ENCODE data around the gene TNFSF11. TPM values are rescaled to one million over a fixed set of nuclear protein-coding genes. Genes with fewer than 3 reads are reported as not detected.

TNFSF11 gene
- total RNA-seq, 1 donor from 2014 or later: not detected

GRCh38 chr13:42625611-42626010 lies 51.7 kb downstream of the TNFSF11 start:
- peaks cover 6% of the 10 kb centered on the region for H3K4me1 Mint-ChIP-seq (ENCODE audit: low read depth)
- no peak for TF ChIP-seq CTCF (IDR thresholded peaks at IDR 0.05; ENCODE audit: unreplicated experiment)
- H3K9me3 Mint-ChIP-seq (ENCODE audit: low read depth): no peaks in the 10 kb centered on the region
- H3K4me3 Mint-ChIP-seq (ENCODE audit: low read depth): no peak overlapping the region
- H3K36me3 Mint-ChIP-seq (ENCODE audit: insufficient read depth): no peaks in the 10 kb centered on the region
- no peak for DNase-seq (ENCODE audit: low spot score, unreplicated experiment)
- no peak overlapping the region for H3K27ac Mint-ChIP-seq
- H3K27me3 Mint-ChIP-seq: peaks cover 10% of the 10 kb centered on the region

- no peak for DNase-seq (ENCODE audit: low spot score, unreplicated experiment)
- H3K27ac Mint-ChIP-seq: no peak overlapping the region
- no peak overlapping the region for H3K4me3 Mint-ChIP-seq (ENCODE audit: low read depth)
- TF ChIP-seq CTCF (IDR thresholded peaks at IDR 0.05; ENCODE audit: unreplicated experiment): no peak
- peaks cover 4% of the 10 kb centered on the region for H3K4me1 Mint-ChIP-seq (ENCODE audit: low read depth)
- H3K9me3 Mint-ChIP-seq (ENCODE audit: low read depth): no peaks in the 10 kb centered on the region
- H3K27me3 Mint-ChIP-seq: peaks cover 10% of the 10 kb centered on the region
- no peaks in the 10 kb centered on the region for H3K36me3 Mint-ChIP-seq (ENCODE audit: insufficient read depth)
Observed at GRCh38 chr13:42626176-42626860, 52.4 kb downstream of the TNFSF11 start.

- H3K4me3 Mint-ChIP-seq (ENCODE audit: low read depth): no peak overlapping the region
- no peak for TF ChIP-seq CTCF (IDR thresholded peaks at IDR 0.05; ENCODE audit: unreplicated experiment)
- no peaks in the 10 kb centered on the region for H3K36me3 Mint-ChIP-seq (ENCODE audit: insufficient read depth)
- peaks cover 14% of the 10 kb centered on the region for H3K27me3 Mint-ChIP-seq
- no peaks in the 10 kb centered on the region for H3K9me3 Mint-ChIP-seq (ENCODE audit: low read depth)
- H3K4me1 Mint-ChIP-seq (ENCODE audit: low read depth): peaks cover 3% of the 10 kb centered on the region
- DNase-seq (ENCODE audit: low spot score, unreplicated experiment): no peak
- no peak overlapping the region for H3K27ac Mint-ChIP-seq
Observed at GRCh38 chr13:42628666-42629065, 54.7 kb downstream of the TNFSF11 start.

- Mint-ChIP-seq H3K27me3 (peaks cover 10% of the 10 kb centered on the region), H3K4me3 (ENCODE audit: low read depth) (no peak overlapping the region)
Observed at GRCh38 chr13:42631181-42631580, 57.2 kb downstream of the TNFSF11 start.

GRCh38 chr13:42633495-42633894 lies 59.5 kb downstream of the TNFSF11 start:
- no peaks in the 10 kb centered on the region for H3K36me3 Mint-ChIP-seq (ENCODE audit: insufficient read depth)
- no peak for TF ChIP-seq CTCF (IDR thresholded peaks at IDR 0.05; ENCODE audit: unreplicated experiment)
- H3K27ac Mint-ChIP-seq: no peak overlapping the region
- no peak for DNase-seq (ENCODE audit: low spot score, unreplicated experiment)
- no peaks in the 10 kb centered on the region for H3K9me3 Mint-ChIP-seq (ENCODE audit: low read depth)
- peaks cover 4% of the 10 kb centered on the region for H3K4me1 Mint-ChIP-seq (ENCODE audit: low read depth)
- H3K27me3 Mint-ChIP-seq: peaks cover 4% of the 10 kb centered on the region
- no peak overlapping the region for H3K4me3 Mint-ChIP-seq (ENCODE audit: low read depth)

More at GRCh38 chr13:42631181-42631580, 57.2 kb downstream of the TNFSF11 start:
- H3K27ac Mint-ChIP-seq: no peak overlapping the region
- H3K4me1 Mint-ChIP-seq (ENCODE audit: low read depth): peaks cover 4% of the 10 kb centered on the region
- TF ChIP-seq CTCF (IDR thresholded peaks at IDR 0.05; ENCODE audit: unreplicated experiment): no peak
- H3K36me3 Mint-ChIP-seq (ENCODE audit: insufficient read depth): no peaks in the 10 kb centered on the region
- H3K9me3 Mint-ChIP-seq (ENCODE audit: low read depth): no peaks in the 10 kb centered on the region
- DNase-seq (ENCODE audit: low spot score, unreplicated experiment): no peak

Measured in progenitor cell of endocrine pancreas (in vitro differentiated cells).